RWPE2 (cell line): ENCODE data around the gene RC3H2.
"Not testable (repeated sequence)": the region's sequence is repeated elsewhere in the genome, so short reads cannot be mapped to it uniquely, and the experiment has no call there.

Experiments used
- ATAC-seq: fragments of 200-7000 bp; cut with Tn5 transposase; 3 replicates; pipeline ENCODE4 v1.9.1; 2021; ENCODE audit warnings: low read depth
- DNase-seq: peaks from one replicate; pipeline ENCODE4 v3.0.0-alpha.2; 2020; ENCODE audit warnings: low spot score
- H3K27ac ChIP-seq: fragments of 450-650 bp; 2 replicates; pipeline ENCODE4 v1.5.1; 2017; ENCODE audit warnings: mild to moderate bottlenecking; ENCODE audit not compliant: poor library complexity, severe bottlenecking
- H3K27me3 ChIP-seq: fragments of 250-450 bp; sonication (Bioruptor Pico); 2 replicates; pipeline ENCODE4 v1.5.1; 2021; ENCODE audit warnings: mild to moderate bottlenecking, moderate library complexity; ENCODE audit not compliant: insufficient read depth, poor library complexity, severe bottlenecking
- H3K36me3 ChIP-seq: fragments of 250-450 bp; sonication (Bioruptor Pico); 2 replicates; pipeline ENCODE4 v1.5.1; 2020; ENCODE audit warnings: low read depth, mild to moderate bottlenecking, moderate library complexity
- H3K4me1 ChIP-seq: fragments of 250-450 bp; sonication (Bioruptor Pico); 2 replicates; pipeline ENCODE4 v1.5.1; 2021; ENCODE audit warnings: mild to moderate bottlenecking, moderate library complexity; ENCODE audit not compliant: insufficient read depth, poor library complexity, severe bottlenecking
- H3K4me3 ChIP-seq: fragments of 250-450 bp; sonication (Bioruptor Pico); 2 replicates; pipeline ENCODE4 v1.5.1; 2021; ENCODE audit warnings: mild to moderate bottlenecking, moderate library complexity; ENCODE audit not compliant: severe bottlenecking
- H3K9me3 ChIP-seq: fragments of 250-450 bp; sonication (Bioruptor Pico); 2 replicates; pipeline ENCODE4 v1.5.1; 2021; ENCODE audit warnings: mild to moderate bottlenecking, moderate library complexity; ENCODE audit not compliant: severe bottlenecking
- CTCF ChIP-seq: fragments of 450-650 bp; IDR thresholded peaks from one replicate; pipeline ENCODE4 v1.5.1; 2017; ENCODE audit warnings: mild to moderate bottlenecking, moderate library complexity; ENCODE audit not compliant: poor library complexity, severe bottlenecking

Gene RC3H2

GRCh38 chr9:122879443-122879842 lies 25.7 kb downstream of the RC3H2 start:
- no peak for ATAC-seq

GRCh38 chr9:122875523-122875922 lies 29.6 kb downstream of the RC3H2 start:
- Histone ChIP-seq H3K27ac (no peak overlapping the region), H3K9me3 (no peaks in the 10 kb centered on the region), H3K4me1 (no peaks in the 10 kb centered on the region), H3K36me3 (peaks cover 88% of the 10 kb centered on the region), H3K27me3 (no peaks in the 10 kb centered on the region), H3K4me3 (no peak overlapping the region)
- TF ChIP-seq CTCF: no peak
- no peak for DNase-seq
- no peak for ATAC-seq

More at GRCh38 chr9:122879443-122879842, 25.7 kb downstream of the RC3H2 start:
- Histone ChIP-seq H3K36me3 (peaks cover 97% of the 10 kb centered on the region), H3K27me3 (no peaks in the 10 kb centered on the region), H3K9me3 (no peaks in the 10 kb centered on the region), H3K4me3 (no peak overlapping the region), H3K27ac (no peak overlapping the region), H3K4me1 (no peaks in the 10 kb centered on the region)
- DNase-seq: no peak
- no peak for TF ChIP-seq CTCF

- not testable (repeated sequence) for DNase-seq, ATAC-seq, H3K4me3 ChIP-seq, H3K27ac ChIP-seq, H3K27me3 ChIP-seq, H3K9me3 ChIP-seq, H3K4me1 ChIP-seq
- H3K36me3 ChIP-seq: peaks cover 44% of the 10 kb centered on the region
Measured at GRCh38 chr9:122867276-122867675, 37.9 kb downstream of the RC3H2 start.

GRCh38 chr9:122866079-122866478 lies 39.1 kb downstream of the RC3H2 start:
- no peak for TF ChIP-seq CTCF
- H3K36me3 ChIP-seq: peaks cover 43% of the 10 kb centered on the region

GRCh38 chr9:122865300-122865699 lies 39.9 kb downstream of the RC3H2 start:
- no peak for ATAC-seq
- Histone ChIP-seq H3K9me3 (no peaks in the 10 kb centered on the region), H3K27me3 (no peaks in the 10 kb centered on the region), H3K27ac (no peak overlapping the region), H3K4me3 (no peak overlapping the region), H3K36me3 (peaks cover 45% of the 10 kb centered on the region), H3K4me1 (no peaks in the 10 kb centered on the region)
- DNase-seq: no peak
- TF ChIP-seq CTCF: no peak

More at GRCh38 chr9:122866079-122866478, 39.1 kb downstream of the RC3H2 start:
- H3K9me3 ChIP-seq: no peaks in the 10 kb centered on the region
- H3K27me3 ChIP-seq: no peaks in the 10 kb centered on the region
- no peak overlapping the region for H3K4me3 ChIP-seq
- H3K27ac ChIP-seq: no peak overlapping the region
- ATAC-seq (no peak), DNase-seq (no peak)
- H3K4me1 ChIP-seq: no peaks in the 10 kb centered on the region
